Measurements from ENCODE around the gene TMEM74B.

The TMEM74B gene

DNA sequence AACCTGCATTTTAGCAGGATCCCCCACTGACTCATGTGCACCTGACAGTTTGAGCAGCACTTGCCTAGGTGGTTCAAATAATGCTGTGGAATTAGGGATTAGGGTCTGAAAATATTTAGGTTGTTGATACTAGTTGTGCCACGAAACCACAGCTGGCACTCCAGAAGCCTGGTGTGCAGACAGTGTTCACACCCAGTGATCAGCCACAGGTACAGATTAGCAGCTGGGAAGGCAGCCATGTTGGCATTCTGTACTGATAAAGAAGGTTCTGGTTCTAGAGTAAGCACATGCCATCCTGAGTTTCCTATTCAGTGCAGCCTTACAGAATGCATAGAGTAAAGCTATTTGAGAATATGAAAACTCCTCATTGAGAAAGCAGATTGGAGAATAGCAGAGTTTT, 30.1 kb downstream of the TMEM74B start:
- TF ChIP-seq, protein P1, sequence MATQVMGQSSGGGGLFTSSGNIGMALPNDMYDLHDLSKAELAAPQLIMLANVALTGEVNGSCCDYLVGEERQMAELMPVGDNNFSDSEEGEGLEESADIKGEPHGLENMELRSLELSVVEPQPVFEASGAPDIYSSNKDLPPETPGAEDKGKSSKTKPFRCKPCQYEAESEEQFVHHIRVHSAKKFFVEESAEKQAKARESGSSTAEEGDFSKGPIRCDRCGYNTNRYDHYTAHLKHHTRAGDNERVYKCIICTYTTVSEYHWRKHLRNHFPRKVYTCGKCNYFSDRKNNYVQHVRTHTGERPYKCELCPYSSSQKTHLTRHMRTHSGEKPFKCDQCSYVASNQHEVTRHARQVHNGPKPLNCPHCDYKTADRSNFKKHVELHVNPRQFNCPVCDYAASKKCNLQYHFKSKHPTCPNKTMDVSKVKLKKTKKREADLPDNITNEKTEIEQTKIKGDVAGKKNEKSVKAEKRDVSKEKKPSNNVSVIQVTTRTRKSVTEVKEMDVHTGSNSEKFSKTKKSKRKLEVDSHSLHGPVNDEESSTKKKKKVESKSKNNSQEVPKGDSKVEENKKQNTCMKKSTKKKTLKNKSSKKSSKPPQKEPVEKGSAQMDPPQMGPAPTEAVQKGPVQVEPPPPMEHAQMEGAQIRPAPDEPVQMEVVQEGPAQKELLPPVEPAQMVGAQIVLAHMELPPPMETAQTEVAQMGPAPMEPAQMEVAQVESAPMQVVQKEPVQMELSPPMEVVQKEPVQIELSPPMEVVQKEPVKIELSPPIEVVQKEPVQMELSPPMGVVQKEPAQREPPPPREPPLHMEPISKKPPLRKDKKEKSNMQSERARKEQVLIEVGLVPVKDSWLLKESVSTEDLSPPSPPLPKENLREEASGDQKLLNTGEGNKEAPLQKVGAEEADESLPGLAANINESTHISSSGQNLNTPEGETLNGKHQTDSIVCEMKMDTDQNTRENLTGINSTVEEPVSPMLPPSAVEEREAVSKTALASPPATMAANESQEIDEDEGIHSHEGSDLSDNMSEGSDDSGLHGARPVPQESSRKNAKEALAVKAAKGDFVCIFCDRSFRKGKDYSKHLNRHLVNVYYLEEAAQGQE (IDR thresholded peaks at IDR 0.05; ENCODE audit: insufficient read depth in 1 of 2, low read depth in 2 of 2, low read length in 2 of 2): no peak
- no peak for TF ChIP-seq FOXP2 (optimal IDR thresholded peaks at IDR 0.05; ENCODE audit: borderline replicate concordance, extremely low read depth, extremely low read length, insufficient read depth)
- no peak for TF ChIP-seq SIN3A (IDR thresholded peaks at IDR 0.05; ENCODE audit: borderline replicate concordance, insufficient read depth, low read length)
- TF ChIP-seq POLR2AphosphoS5 (IDR thresholded peaks at IDR 0.05; ENCODE audit: low read depth, low read length): no peak
- no peak for TF ChIP-seq TAF1 (IDR thresholded peaks at IDR 0.05; ENCODE audit: borderline replicate concordance, insufficient read depth, low read length)

DNA sequence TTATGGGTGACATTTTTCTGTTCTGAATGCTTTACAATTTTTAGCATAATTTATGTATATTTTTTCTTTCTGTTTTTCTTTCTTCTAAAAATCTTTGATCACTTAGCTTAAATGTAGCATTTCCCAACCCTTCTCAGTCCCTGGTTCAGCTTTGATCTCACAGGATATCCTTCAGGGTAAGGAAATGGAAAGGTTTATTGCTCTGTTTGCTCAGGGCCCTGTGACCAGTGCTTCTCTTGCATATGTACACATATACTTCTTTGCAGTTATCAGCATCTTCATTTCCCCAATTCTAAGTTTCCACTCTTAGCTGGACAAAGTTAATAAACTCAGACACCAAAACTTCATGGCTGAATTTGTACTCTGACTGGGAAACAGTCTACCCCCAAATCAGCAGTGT, 30.6 kb downstream of the TMEM74B start:
- TF ChIP-seq, protein P1 (IDR thresholded peaks at IDR 0.05; ENCODE audit: insufficient read depth in 1 of 2, low read depth in 2 of 2, low read length in 2 of 2): no peak
- TF ChIP-seq FOXP2 (optimal IDR thresholded peaks at IDR 0.05; ENCODE audit: borderline replicate concordance, extremely low read depth, extremely low read length, insufficient read depth) (no peak), TAF1 (IDR thresholded peaks at IDR 0.05; ENCODE audit: borderline replicate concordance, insufficient read depth, low read length) (no peak), POLR2AphosphoS5 (IDR thresholded peaks at IDR 0.05; ENCODE audit: low read depth, low read length) (no peak), SIN3A (IDR thresholded peaks at IDR 0.05; ENCODE audit: borderline replicate concordance, insufficient read depth, low read length) (no peak)

DNA sequence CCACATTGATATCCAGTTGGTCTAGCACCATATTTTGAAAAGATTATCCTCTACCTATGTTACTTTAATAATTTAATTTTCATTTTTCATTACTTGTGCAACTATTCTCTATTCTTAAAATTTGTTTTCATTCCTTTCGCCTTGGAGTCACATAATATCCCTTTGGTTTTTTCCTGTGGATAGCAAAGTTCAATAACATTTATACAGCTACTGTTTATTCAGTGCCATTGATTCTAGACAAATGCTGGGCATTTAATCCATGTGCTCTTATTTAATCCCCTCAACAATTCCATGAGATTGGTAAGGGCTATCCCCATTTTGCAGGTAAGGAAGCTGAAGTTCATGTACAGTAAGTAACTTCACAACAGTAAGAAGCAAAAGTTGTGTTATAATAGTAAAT, 33.8 kb downstream of the TMEM74B start:
- TF ChIP-seq POLR2AphosphoS5 (IDR thresholded peaks at IDR 0.05; ENCODE audit: low read depth, low read length): no peak
- TF ChIP-seq, protein P1 (IDR thresholded peaks at IDR 0.05; ENCODE audit: insufficient read depth in 1 of 2, low read depth in 2 of 2, low read length in 2 of 2): no peak

DNA sequence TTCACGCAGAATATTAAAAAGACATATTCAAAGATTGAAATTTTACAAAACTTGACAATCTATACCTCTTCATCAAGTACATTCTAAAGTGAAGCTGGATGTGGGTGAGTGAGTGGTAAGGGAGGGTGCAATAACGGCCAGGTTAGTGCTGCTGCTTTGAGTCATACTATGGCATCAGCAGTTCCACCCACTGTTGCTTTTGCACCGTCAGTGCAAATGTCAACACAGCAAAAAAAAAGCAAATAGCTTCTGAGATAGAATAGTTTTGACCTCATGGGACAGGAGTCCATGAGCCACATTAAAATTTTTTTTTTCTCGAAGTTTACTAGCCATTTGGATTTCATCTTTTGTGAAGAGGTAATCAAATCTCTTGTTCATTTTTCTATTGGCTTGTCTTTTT, 34.6 kb downstream of the TMEM74B start:
- TF ChIP-seq SIN3A (IDR thresholded peaks at IDR 0.05; ENCODE audit: borderline replicate concordance, insufficient read depth, low read length) (no peak), FOXP2 (optimal IDR thresholded peaks at IDR 0.05; ENCODE audit: borderline replicate concordance, extremely low read depth, extremely low read length, insufficient read depth) (no peak), TAF1 (IDR thresholded peaks at IDR 0.05; ENCODE audit: borderline replicate concordance, insufficient read depth, low read length) (no peak), POLR2AphosphoS5 (IDR thresholded peaks at IDR 0.05; ENCODE audit: low read depth, low read length) (no peak)
- TF ChIP-seq, protein P1 (IDR thresholded peaks at IDR 0.05; ENCODE audit: insufficient read depth in 1 of 2, low read depth in 2 of 2, low read length in 2 of 2): no peak

DNA sequence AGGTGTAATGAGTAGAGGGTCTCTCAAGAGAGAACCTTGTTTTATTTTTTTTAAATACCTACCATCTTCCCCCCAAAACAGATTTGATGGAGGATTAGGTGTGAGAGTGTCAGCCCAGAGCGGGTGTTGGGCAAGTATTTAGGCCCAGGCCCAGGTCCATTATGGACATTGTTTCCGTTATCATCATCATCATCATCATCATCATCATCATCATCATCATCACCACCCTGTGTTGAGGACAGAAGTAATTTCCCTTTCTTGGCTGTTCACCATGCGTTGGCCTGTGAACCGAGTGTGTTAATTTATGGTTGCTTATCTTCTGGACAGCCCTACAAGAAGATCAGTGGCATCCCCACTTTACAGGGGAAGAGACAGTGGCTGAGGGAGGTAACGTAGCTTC, 37.8 kb downstream of the TMEM74B start:
- no peak for TF ChIP-seq SIN3A (IDR thresholded peaks at IDR 0.05; ENCODE audit: borderline replicate concordance, insufficient read depth, low read length)
- no peak for TF ChIP-seq POLR2AphosphoS5 (IDR thresholded peaks at IDR 0.05; ENCODE audit: low read depth, low read length)
- TF ChIP-seq, protein P1 (IDR thresholded peaks at IDR 0.05; ENCODE audit: insufficient read depth in 1 of 2, low read depth in 2 of 2, low read length in 2 of 2): no peak
- no peak for TF ChIP-seq FOXP2 (optimal IDR thresholded peaks at IDR 0.05; ENCODE audit: borderline replicate concordance, extremely low read depth, extremely low read length, insufficient read depth)
- no peak for TF ChIP-seq TAF1 (IDR thresholded peaks at IDR 0.05; ENCODE audit: borderline replicate concordance, insufficient read depth, low read length)

Data from PFSK-1 (cell line).